ENCODE data around the gene COMT.

GRCh38 chr22:20010307-20011122 lies 68.9 kb downstream of the COMT start:
- TF ChIP-seq BHLHE40 (IDR thresholded peaks at IDR 0.05; ENCODE audit: borderline replicate concordance), result no peak
- TF ChIP-seq FOXK2 (IDR thresholded peaks at IDR 0.05), result no peak
- TF ChIP-seq FOXM1 (IDR thresholded peaks at IDR 0.05; ENCODE audit: borderline replicate concordance), result no peak
- TF ChIP-seq HDGF (IDR thresholded peaks at IDR 0.05; ENCODE audit: borderline replicate concordance), result no peak
- no peak for TF ChIP-seq SP1 (IDR thresholded peaks at IDR 0.05)
- TF ChIP-seq NFRKB (IDR thresholded peaks at IDR 0.05), result no peak
- no peak for TF ChIP-seq ARNT (IDR thresholded peaks at IDR 0.05)
- no peak for TF ChIP-seq SUZ12 (IDR thresholded peaks at IDR 0.05)
- no peak for TF ChIP-seq CTBP1 (IDR thresholded peaks at IDR 0.05; ENCODE audit: borderline replicate concordance)

Data from HEK293T (cell line).